ENCODE results near the gene TMEM205.

Gene TMEM205

DNA sequence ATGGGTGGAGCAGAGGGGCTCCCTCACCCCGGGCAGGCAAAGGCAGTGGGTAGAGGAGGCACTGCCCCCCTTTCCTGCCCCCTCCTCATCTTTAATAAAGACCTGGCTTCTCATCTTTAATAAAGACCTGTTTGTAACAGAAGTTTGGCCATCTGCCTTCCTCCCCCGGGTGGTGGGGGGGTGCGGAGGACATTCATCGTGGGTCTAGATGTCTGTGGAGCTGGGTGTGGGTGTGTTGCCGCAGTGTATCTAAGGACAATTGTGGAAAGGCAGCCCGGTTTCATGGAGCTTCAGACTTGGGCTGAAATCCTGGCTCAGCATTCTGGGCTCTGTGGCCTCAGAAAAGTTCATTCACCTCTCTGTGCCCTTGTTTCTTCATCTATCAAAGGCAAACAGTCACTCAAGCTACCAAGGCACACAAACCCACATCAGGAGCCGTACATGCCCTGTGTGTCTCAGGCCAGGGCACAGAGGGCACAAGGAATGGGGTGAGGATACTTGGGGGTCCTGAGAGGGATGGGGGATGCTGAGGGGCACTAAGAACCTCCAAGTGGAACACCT is 19.6 kb upstream of the TMEM205 start:
- H3K9me3 ChIP-seq (ENCODE audit: insufficient read depth, low read length), result no peaks in the 10 kb centered on the region
- H3K36me3 ChIP-seq (ENCODE audit: low read length), result no peaks in the 10 kb centered on the region
- no peak overlapping the region for H2AFZ ChIP-seq (ENCODE audit: low read depth, low read length, severe bottlenecking)
- no peak overlapping the region for H3K4me2 ChIP-seq (ENCODE audit: low read depth, low read length, poor library complexity, severe bottlenecking)
- no peaks in the 10 kb centered on the region for H3K79me2 ChIP-seq (ENCODE audit: insufficient read depth, low read length)
- no peaks in the 10 kb centered on the region for H3K9me2 ChIP-seq (replicated peaks; ENCODE audit: insufficient read depth, low read length)
- H3K27me3 ChIP-seq (ENCODE audit: low read length), result no peaks in the 10 kb centered on the region
- H4K20me1 ChIP-seq (ENCODE audit: low read depth, low read length), result no peaks in the 10 kb centered on the region
- no peak overlapping the region for H3K9ac ChIP-seq (ENCODE audit: low read length)
- TF ChIP-seq, protein P1, sequence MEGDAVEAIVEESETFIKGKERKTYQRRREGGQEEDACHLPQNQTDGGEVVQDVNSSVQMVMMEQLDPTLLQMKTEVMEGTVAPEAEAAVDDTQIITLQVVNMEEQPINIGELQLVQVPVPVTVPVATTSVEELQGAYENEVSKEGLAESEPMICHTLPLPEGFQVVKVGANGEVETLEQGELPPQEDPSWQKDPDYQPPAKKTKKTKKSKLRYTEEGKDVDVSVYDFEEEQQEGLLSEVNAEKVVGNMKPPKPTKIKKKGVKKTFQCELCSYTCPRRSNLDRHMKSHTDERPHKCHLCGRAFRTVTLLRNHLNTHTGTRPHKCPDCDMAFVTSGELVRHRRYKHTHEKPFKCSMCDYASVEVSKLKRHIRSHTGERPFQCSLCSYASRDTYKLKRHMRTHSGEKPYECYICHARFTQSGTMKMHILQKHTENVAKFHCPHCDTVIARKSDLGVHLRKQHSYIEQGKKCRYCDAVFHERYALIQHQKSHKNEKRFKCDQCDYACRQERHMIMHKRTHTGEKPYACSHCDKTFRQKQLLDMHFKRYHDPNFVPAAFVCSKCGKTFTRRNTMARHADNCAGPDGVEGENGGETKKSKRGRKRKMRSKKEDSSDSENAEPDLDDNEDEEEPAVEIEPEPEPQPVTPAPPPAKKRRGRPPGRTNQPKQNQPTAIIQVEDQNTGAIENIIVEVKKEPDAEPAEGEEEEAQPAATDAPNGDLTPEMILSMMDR (IDR thresholded peaks at IDR 0.05; ENCODE audit: insufficient read depth, low read length, poor library complexity, severe bottlenecking), result no peak
- TF ChIP-seq EZH2phosphoT487 (conservative IDR thresholded peaks at IDR 0.05; ENCODE audit: low read length), result no peak
- H3K27ac ChIP-seq (ENCODE audit: low read depth, low read length), result no peak overlapping the region
- no peak overlapping the region for H3K4me3 ChIP-seq (ENCODE audit: insufficient read depth, low read length, poor library complexity, severe bottlenecking)
- no peaks in the 10 kb centered on the region for H3F3A ChIP-seq (ENCODE audit: insufficient read depth)

DNA sequence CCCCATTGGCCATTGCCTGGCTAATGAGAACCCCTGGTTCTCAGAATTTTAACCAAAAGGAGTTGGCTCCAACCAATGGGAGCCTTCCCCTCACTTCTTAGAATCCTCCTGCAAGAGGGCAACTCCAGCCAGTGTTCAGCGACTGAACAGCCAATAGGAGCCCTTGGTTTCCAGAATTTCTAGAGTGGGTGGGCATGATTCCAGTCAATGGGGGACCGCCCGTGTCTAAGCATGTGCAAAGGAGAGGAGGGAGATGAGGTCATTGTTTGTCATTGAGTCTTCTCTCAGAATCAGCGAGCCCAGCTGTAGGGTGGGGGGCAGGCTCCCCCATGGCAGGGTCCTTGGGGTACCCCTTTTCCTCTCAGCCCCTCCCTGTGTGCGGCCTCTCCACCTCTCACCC is 18.9 kb upstream of the TMEM205 start:
- Histone ChIP-seq H3K9ac (ENCODE audit: low read length) (no peak overlapping the region), H3K36me3 (ENCODE audit: low read length) (no peaks in the 10 kb centered on the region), H3K27ac (ENCODE audit: low read depth, low read length) (no peak overlapping the region), H3K4me2 (ENCODE audit: low read depth, low read length, poor library complexity, severe bottlenecking) (no peak overlapping the region), H3K4me3 (ENCODE audit: insufficient read depth, low read length, poor library complexity, severe bottlenecking) (no peak overlapping the region), H4K20me1 (ENCODE audit: low read depth, low read length) (no peaks in the 10 kb centered on the region), H3F3A (ENCODE audit: insufficient read depth) (no peaks in the 10 kb centered on the region), H3K9me3 (ENCODE audit: insufficient read depth, low read length) (no peaks in the 10 kb centered on the region), H3K27me3 (ENCODE audit: low read length) (no peaks in the 10 kb centered on the region), H3K9me2 (replicated peaks; ENCODE audit: insufficient read depth, low read length) (no peaks in the 10 kb centered on the region), H2AFZ (ENCODE audit: low read depth, low read length, severe bottlenecking) (no peak overlapping the region), H3K79me2 (ENCODE audit: insufficient read depth, low read length) (no peaks in the 10 kb centered on the region)
- TF ChIP-seq, protein P1 (IDR thresholded peaks at IDR 0.05; ENCODE audit: insufficient read depth, low read length, poor library complexity, severe bottlenecking), result no peak
- TF ChIP-seq EZH2phosphoT487 (conservative IDR thresholded peaks at IDR 0.05; ENCODE audit: low read length), result no peak

DNA sequence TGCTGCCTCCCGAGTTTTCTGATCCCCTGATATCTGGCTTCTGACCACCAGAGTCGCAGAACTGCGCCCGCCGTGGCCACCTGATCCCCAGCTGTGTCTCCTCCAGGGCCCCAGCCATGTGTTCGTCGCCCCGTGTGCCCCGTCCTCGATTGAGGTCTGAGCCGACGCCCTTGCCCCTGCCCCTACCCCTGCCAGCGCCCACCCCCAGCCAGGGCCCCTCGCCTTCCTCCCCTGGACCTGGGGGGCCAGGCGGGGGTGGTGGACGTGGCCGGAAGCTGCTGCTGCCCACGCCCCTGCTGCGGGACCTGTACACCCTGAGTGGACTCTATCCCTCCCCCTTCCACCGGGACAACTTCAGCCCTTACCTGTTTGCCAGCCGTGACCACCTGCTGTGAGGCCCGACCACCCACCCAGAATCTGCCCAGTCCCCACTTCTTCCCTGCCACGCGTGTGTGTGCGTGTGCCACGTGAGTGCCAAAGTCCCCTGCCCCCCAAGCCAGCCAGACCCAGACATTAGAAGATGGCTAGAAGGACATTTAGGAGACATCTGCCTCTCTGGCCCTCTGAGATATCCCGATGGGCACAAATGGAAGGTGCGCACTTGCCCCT is 18.3 kb upstream of the TMEM205 start:
- Histone ChIP-seq H2AFZ (ENCODE audit: low read depth, low read length, severe bottlenecking) (no peak overlapping the region), H3K36me3 (ENCODE audit: low read length) (no peaks in the 10 kb centered on the region), H3K9me2 (replicated peaks; ENCODE audit: insufficient read depth, low read length) (no peaks in the 10 kb centered on the region), H3K27me3 (ENCODE audit: low read length) (no peaks in the 10 kb centered on the region), H3K9me3 (ENCODE audit: insufficient read depth, low read length) (no peaks in the 10 kb centered on the region), H3F3A (ENCODE audit: insufficient read depth) (no peaks in the 10 kb centered on the region), H3K4me2 (ENCODE audit: low read depth, low read length, poor library complexity, severe bottlenecking) (no peak overlapping the region), H3K9ac (ENCODE audit: low read length) (no peak overlapping the region), H3K79me2 (ENCODE audit: insufficient read depth, low read length) (no peaks in the 10 kb centered on the region), H3K4me3 (ENCODE audit: insufficient read depth, low read length, poor library complexity, severe bottlenecking) (no peak overlapping the region), H3K27ac (ENCODE audit: low read depth, low read length) (no peak overlapping the region), H4K20me1 (ENCODE audit: low read depth, low read length) (no peaks in the 10 kb centered on the region)
- TF ChIP-seq, protein P1 (IDR thresholded peaks at IDR 0.05; ENCODE audit: insufficient read depth, low read length, poor library complexity, severe bottlenecking), result no peak
- TF ChIP-seq EZH2phosphoT487 (conservative IDR thresholded peaks at IDR 0.05; ENCODE audit: low read length), result no peak

Data from SU-DHL-6 (cell line).